GM12878 (cell line): ENCODE data around the gene GALR1. TPM values are rescaled to one million over a fixed set of nuclear protein-coding genes. Genes with fewer than 3 reads are reported as not detected.

Experiments used
- ATAC-seq: fragments of 200-7000 bp; cut with Tn5 transposase; 3 replicates; pipeline ENCODE4 v1.9.1; 2020; ENCODE audit warnings: mild to moderate bottlenecking, moderate library complexity
- BruUV-seq: library from RNA; stranded (reverse); fragments of 400-500 nt; replicated peaks from 2 replicates; lab custom pipeline; 2021; lab: Mats Ljungman, UMichigan
- CTCF ChIA-PET: fragments of 300-600 bp; sonication (Branson Sonifier 250); formaldehyde crosslinking; extraction: SDS; loops from one replicate; lab custom pipeline; 2021; ENCODE audit warnings: inconsistent platforms; lab: Yijun Ruan, JAX
- POLR2A ChIA-PET: fragments of 350-600 bp; formaldehyde crosslinking; extraction: SDS; loops from one replicate; lab custom pipeline; 2021; ENCODE audit warnings: inconsistent platforms; lab: Charles Lee
- RAD21 ChIA-PET: fragments of 300-600 bp; sonication (Branson Sonifier 250); formaldehyde crosslinking; loops from one replicate; lab custom pipeline; 2023; ENCODE audit warnings: antibody characterized with exemption; ENCODE audit not compliant: unreplicated experiment; lab: Charles Lee
- SMC1A ChIA-PET: fragments of 300-600 bp; sonication (Branson Sonifier 250); formaldehyde crosslinking; loops from one replicate; lab custom pipeline; 2023; ENCODE audit not compliant: unreplicated experiment, uncharacterized antibody; lab: Charles Lee
- DNase-seq: peaks from one replicate; pipeline ENCODE4 v3.0.0-alpha.2; 2011; ENCODE audit warnings: low read depth, low spot score
- FAIRE-seq: peaks from 3 replicates; lab custom pipeline; 2011; peaks lifted over from hg19 to GRCh38; lab: Jason Lieb, UNC
- H2AFZ ChIP-seq: 2 replicates; pipeline ENCODE4 v1.6.0; 2011; ENCODE audit warnings: low read depth, low read length, control low read depth; ENCODE audit not compliant: control insufficient read depth
- H3K27ac ChIP-seq: 2 replicates; pipeline ENCODE4 v1.5.1; 2011; ENCODE audit warnings: control low read depth; ENCODE audit not compliant: control insufficient read depth, insufficient read depth
- H3K27me3 ChIP-seq, 2 experiments: replicated peaks in 1 of 2; 2 replicates each; pipeline versions ENCODE4 v1.6.0 to v1.6.1; 2011; ENCODE audit warnings: low read length in 1 of 2; ENCODE audit not compliant: control insufficient read depth in 2 of 2, insufficient read depth in 2 of 2
- H3K36me3 ChIP-seq, 2 experiments: 2 replicates each; pipeline ENCODE4 v1.5.1; 2011; ENCODE audit warnings: low read length in 1 of 2; ENCODE audit not compliant: control insufficient read depth in 2 of 2, insufficient read depth in 2 of 2
- H3K4me1 ChIP-seq: 2 replicates; pipeline ENCODE4 v1.6.1; 2011; ENCODE audit warnings: mild to moderate bottlenecking, low read length, moderate library complexity, mixed read lengths; ENCODE audit not compliant: control insufficient read depth, insufficient read depth
- H3K4me2 ChIP-seq: 2 replicates; pipeline ENCODE4 v1.6.0; 2011; ENCODE audit warnings: control low read depth; ENCODE audit not compliant: control insufficient read depth, insufficient read depth
- H3K4me3 ChIP-seq: fragments of 200-600 bp; sonication (generic); 2 replicates; pipeline ENCODE4 v1.5.1; 2016
- H3K79me2 ChIP-seq: 2 replicates; pipeline ENCODE4 v1.6.0; 2011; ENCODE audit warnings: low read length; ENCODE audit not compliant: control insufficient read depth, insufficient read depth
- H3K9ac ChIP-seq: 2 replicates; pipeline ENCODE4 v1.8.0; 2011; ENCODE audit warnings: low read length, control low read depth, mixed read lengths; ENCODE audit not compliant: control insufficient read depth, insufficient read depth
- H3K9me3 ChIP-seq: replicated peaks from 3 replicates; pipeline ENCODE4 v1.5.1; 2011; ENCODE audit warnings: mild to moderate bottlenecking, low read length; ENCODE audit not compliant: control insufficient read depth, insufficient read depth
- H4K20me1 ChIP-seq: 2 replicates; pipeline ENCODE4 v1.6.0; 2011; ENCODE audit not compliant: control insufficient read depth, insufficient read depth
- BHLHE40 ChIP-seq, 2 experiments: fragments of 450-650 bp in 1 of 2; IDR thresholded peaks; 2 replicates each; pipeline ENCODE4 v1.6.1; 2011 to 2017; ENCODE audit warnings: low read depth in 2 of 2, borderline replicate concordance in 1 of 2, improper control_type of control experiment in 1 of 2, low read length in 1 of 2, mild to moderate bottlenecking in 1 of 2
- HCFC1 ChIP-seq: fragments of 150-350 bp; IDR thresholded peaks from 2 replicates; pipeline ENCODE4 v1.6.1; 2014; ENCODE audit warnings: low read length
- IRF4 ChIP-seq: IDR thresholded peaks from 2 replicates; pipeline ENCODE4 v1.6.1; 2011; ENCODE audit warnings: low read depth, low read length
- MTA2 ChIP-seq: fragments of 450-650 bp; IDR thresholded peaks from 2 replicates; pipeline ENCODE4 v1.6.1; 2016; ENCODE audit warnings: low read depth, mild to moderate bottlenecking, moderate library complexity
- MYC ChIP-seq: IDR thresholded peaks from 2 replicates; pipeline ENCODE4 v1.6.1; 2011; ENCODE audit warnings: mild to moderate bottlenecking, low read length, moderate library complexity, inconsistent platforms; ENCODE audit not compliant: insufficient read depth, insufficient replicate concordance, insufficient read length, severe bottlenecking
- NFXL1 ChIP-seq: fragments of 450-650 bp; IDR thresholded peaks from 2 replicates; pipeline ENCODE4 v1.6.1; 2017; ENCODE audit warnings: antibody characterized with exemption, mild to moderate bottlenecking, borderline replicate concordance
- NFYA ChIP-seq: IDR thresholded peaks from 2 replicates; pipeline ENCODE4 v1.6.1; 2011; ENCODE audit warnings: low read depth, mild to moderate bottlenecking, low read length, improper control_type of control experiment, borderline replicate concordance
- NFYB ChIP-seq: IDR thresholded peaks from 2 replicates; pipeline ENCODE4 v1.6.1; 2011; ENCODE audit warnings: low read depth, mild to moderate bottlenecking, low read length, improper control_type of control experiment, moderate library complexity; ENCODE audit not compliant: insufficient read depth
- POU2F2 ChIP-seq: IDR thresholded peaks from 3 replicates; pipeline ENCODE4 v1.6.1; 2011; ENCODE audit warnings: low read depth, mild to moderate bottlenecking, low read length, borderline replicate concordance
- RAD21 ChIP-seq: IDR thresholded peaks from 2 replicates; pipeline ENCODE4 v1.6.1; 2011; ENCODE audit warnings: mild to moderate bottlenecking, low read depth, low read length, moderate library complexity; ENCODE audit not compliant: insufficient read depth
- WGBS: methylation state at CpG from one replicate; pipeline ENCODE4 v1.1.6; 2016; ENCODE audit warnings: low lambda C conversion rate; ENCODE audit not compliant: insufficient replicate concordance, insufficient coverage; ENCODE audit errors: missing lambda C conversion rate; 5-methylcytosine and 5-hydroxymethylcytosine counted together
- in situ Hi-C: fragments of 300-500 bp; cut with MboI; formaldehyde crosslinking; loops from 9 replicates; pipeline ENCODE4 v1.14.3; 2018; ENCODE audit warnings: mixed read lengths
- intact Hi-C: fragments of 100-400 bp; cut with micrococcal nuclease; formaldehyde crosslinking; loops from one replicate; pipeline ENCODE4 v1.14.2; 2022; ENCODE audit not compliant: unreplicated experiment
- polyA plus RNA-seq, 11 experiments: library from polyadenylated mRNA; depleted of rRNA in 4 of 11; unstranded in 6 of 11; stranded (reverse) in 5 of 11; fragments of >200 nt; fragmentation: Nextera tagmentation in 4 of 11; fragmentation: Illumina TruSeq in 1 of 11; extraction: Ambion mirVana in 4 of 11; extraction: Trizol in 1 of 11; gene quantifications; 1 replicate in 1 of 11; 2 replicates in 10 of 11; pipeline versions ENCODE4 v1.2.1 to v1.2.3, GENCODE V29; 2011 to 2016; ENCODE audit warnings: inconsistent platforms in 2 of 11, missing spikeins in 2 of 11, low read depth in 1 of 11
- total RNA-seq, 4 experiments: library from RNA; depleted of rRNA in 3 of 4; stranded (reverse); fragments of >200 nt in 3 of 4; fragmentation: Illumina TruSeq in 1 of 4; extraction: Trizol in 1 of 4; gene quantifications; 2 replicates each; pipeline versions ENCODE4 v1.2.1 to v1.2.3, GENCODE V29; 2013 to 2021
- TF ChIP-seq, protein P1 (sequence below): IDR thresholded peaks from 2 replicates; pipeline ENCODE4 v1.6.1; 2012; ENCODE audit warnings: mild to moderate bottlenecking, low read depth, low read length
- TF ChIP-seq, protein P2 (sequence below): fragments of 450-650 bp; IDR thresholded peaks from 2 replicates; pipeline ENCODE4 v1.6.1; 2018; ENCODE audit warnings: mild to moderate bottlenecking, low read depth, moderate library complexity; ENCODE audit not compliant: partially characterized antibody

The GALR1 gene
- total and polyA plus RNA-seq, 10 of the 15 experiments (the other 5 are each of a cell fraction or from before 2014, with no cell fraction given) = not detected

DNA sequence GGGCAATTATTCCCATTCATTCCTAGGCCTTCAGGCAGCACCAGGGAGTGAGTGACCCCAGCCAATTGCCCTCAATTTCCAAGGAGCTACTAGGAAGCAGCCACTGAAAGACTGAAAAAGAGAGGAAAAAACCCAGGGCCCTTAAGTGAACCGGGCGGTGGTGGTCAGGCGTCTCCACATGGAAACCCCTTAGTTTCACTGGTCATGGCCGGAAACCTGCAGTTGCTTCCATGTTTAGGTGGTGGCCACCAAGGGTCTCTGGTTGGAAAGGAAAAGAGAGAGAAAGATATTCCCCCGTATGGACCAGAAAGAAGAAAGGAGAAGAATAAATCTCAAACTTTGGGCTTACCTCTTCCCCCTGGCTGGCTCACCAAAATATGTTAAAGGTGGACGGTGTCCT is 64.9 kb downstream of the GALR1 start:
- ChIA-PET CTCF (no interaction called here), POLR2A (no interaction called here)
- DNase-seq (no peak), FAIRE-seq (no peak)
- no peak overlapping the region for H3K27ac ChIP-seq
- WGBS = 60% methylated on average over 6 of the region's 6 CpGs
- intact Hi-C loops (no loop called here), in situ Hi-C loops (no loop called here)
- no peak overlapping the region for H3K9ac ChIP-seq
- no peaks in the 10 kb centered on the region for H3K79me2 ChIP-seq
- no peak overlapping the region for H3K4me2 ChIP-seq
- H2AFZ ChIP-seq = no peak overlapping the region
- no TSS peak for BruUV-seq
- TF ChIP-seq POU2F2 = no peak
- TF ChIP-seq, all 136 proteins: peak for 0
- SMC1A ChIA-PET = no interaction called here
- Histone ChIP-seq H3K36me3 (no peaks in the 10 kb centered on the region), H4K20me1 (no peaks in the 10 kb centered on the region), H3K9me3 (no peaks in the 10 kb centered on the region), H3K4me1 (no peaks in the 10 kb centered on the region), H3K4me3 (no peak overlapping the region), H3K27me3 (no peaks in the 10 kb centered on the region)
- RAD21 ChIA-PET = no interaction called here
- no peak for ATAC-seq

DNA sequence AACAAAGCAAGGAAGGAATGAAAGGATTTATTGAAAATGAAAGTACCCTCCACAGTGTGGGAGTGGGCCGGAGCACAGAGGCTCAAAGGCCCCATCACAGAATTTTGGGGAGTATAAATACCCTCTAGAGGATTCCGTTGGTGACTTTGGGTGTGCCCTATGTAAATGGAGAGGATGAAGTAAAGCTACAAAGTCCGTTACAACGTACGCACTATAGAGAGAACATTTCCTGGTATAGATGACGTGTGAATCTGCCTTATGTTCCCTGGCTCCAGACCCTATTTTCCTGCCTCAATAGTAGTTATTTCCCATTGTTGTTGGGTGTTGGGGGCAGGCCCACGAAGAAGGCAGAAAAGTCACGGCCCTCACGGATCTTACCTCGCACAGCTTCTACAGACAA is 65.3 kb downstream of the GALR1 start:
- Histone ChIP-seq H3K36me3 (no peaks in the 10 kb centered on the region), H3K4me3 (no peak overlapping the region), H3K79me2 (no peaks in the 10 kb centered on the region), H3K27ac (no peak overlapping the region), H4K20me1 (no peaks in the 10 kb centered on the region), H3K9me3 (no peaks in the 10 kb centered on the region), H3K4me1 (no peaks in the 10 kb centered on the region), H3K4me2 (no peak overlapping the region), H2AFZ (no peak overlapping the region), H3K9ac (no peak overlapping the region), H3K27me3 (no peaks in the 10 kb centered on the region)
- DNase-seq = no peak
- POLR2A ChIA-PET = no interaction called here
- WGBS = 45% methylated on average over 10 of the region's 10 CpGs
- no peak for ATAC-seq
- RAD21 ChIA-PET = no interaction called here
- FAIRE-seq = no peak
- in situ Hi-C loops (no loop called here), intact Hi-C loops (no loop called here)
- CTCF ChIA-PET = no interaction called here
- BruUV-seq = no TSS peak
- SMC1A ChIA-PET = interaction anchor here (1.7 kb wide), 1 partner anchor 315 kb away, joined by 3 read pairs; no protein-coding TSS in a partner anchor
- no peak for TF ChIP-seq RAD21
- no peak for TF ChIP-seq IRF4
- TF ChIP-seq BHLHE40 (IDR thresholded peaks at IDR 0.05; ENCODE audit: borderline replicate concordance in 1 of 2, low read depth in 2 of 2, low read length in 1 of 2) = no peak
- TF ChIP-seq, protein P1, sequence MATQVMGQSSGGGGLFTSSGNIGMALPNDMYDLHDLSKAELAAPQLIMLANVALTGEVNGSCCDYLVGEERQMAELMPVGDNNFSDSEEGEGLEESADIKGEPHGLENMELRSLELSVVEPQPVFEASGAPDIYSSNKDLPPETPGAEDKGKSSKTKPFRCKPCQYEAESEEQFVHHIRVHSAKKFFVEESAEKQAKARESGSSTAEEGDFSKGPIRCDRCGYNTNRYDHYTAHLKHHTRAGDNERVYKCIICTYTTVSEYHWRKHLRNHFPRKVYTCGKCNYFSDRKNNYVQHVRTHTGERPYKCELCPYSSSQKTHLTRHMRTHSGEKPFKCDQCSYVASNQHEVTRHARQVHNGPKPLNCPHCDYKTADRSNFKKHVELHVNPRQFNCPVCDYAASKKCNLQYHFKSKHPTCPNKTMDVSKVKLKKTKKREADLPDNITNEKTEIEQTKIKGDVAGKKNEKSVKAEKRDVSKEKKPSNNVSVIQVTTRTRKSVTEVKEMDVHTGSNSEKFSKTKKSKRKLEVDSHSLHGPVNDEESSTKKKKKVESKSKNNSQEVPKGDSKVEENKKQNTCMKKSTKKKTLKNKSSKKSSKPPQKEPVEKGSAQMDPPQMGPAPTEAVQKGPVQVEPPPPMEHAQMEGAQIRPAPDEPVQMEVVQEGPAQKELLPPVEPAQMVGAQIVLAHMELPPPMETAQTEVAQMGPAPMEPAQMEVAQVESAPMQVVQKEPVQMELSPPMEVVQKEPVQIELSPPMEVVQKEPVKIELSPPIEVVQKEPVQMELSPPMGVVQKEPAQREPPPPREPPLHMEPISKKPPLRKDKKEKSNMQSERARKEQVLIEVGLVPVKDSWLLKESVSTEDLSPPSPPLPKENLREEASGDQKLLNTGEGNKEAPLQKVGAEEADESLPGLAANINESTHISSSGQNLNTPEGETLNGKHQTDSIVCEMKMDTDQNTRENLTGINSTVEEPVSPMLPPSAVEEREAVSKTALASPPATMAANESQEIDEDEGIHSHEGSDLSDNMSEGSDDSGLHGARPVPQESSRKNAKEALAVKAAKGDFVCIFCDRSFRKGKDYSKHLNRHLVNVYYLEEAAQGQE = no peak
- TF ChIP-seq HCFC1 = no peak
- TF ChIP-seq MTA2 = no peak
- TF ChIP-seq, protein P2, sequence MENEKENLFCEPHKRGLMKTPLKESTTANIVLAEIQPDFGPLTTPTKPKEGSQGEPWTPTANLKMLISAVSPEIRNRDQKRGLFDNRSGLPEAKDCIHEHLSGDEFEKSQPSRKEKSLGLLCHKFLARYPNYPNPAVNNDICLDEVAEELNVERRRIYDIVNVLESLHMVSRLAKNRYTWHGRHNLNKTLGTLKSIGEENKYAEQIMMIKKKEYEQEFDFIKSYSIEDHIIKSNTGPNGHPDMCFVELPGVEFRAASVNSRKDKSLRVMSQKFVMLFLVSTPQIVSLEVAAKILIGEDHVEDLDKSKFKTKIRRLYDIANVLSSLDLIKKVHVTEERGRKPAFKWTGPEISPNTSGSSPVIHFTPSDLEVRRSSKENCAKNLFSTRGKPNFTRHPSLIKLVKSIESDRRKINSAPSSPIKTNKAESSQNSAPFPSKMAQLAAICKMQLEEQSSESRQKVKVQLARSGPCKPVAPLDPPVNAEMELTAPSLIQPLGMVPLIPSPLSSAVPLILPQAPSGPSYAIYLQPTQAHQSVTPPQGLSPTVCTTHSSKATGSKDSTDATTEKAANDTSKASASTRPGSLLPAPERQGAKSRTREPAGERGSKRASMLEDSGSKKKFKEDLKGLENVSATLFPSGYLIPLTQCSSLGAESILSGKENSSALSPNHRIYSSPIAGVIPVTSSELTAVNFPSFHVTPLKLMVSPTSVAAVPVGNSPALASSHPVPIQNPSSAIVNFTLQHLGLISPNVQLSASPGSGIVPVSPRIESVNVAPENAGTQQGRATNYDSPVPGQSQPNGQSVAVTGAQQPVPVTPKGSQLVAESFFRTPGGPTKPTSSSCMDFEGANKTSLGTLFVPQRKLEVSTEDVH = no peak
- TF ChIP-seq NFYA = no peak
- no peak for TF ChIP-seq NFXL1
- no peak for TF ChIP-seq MYC
- no peak for TF ChIP-seq NFYB
